ENCODE measurements around the gene TFEB.

GRCh38 chr6:41642960-41643898, 92.2 kb downstream of the TFEB start:
- TF ChIP-seq POLR2A (IDR thresholded peaks at IDR 0.05; ENCODE audit: low read depth) = no peak
- no peak for TF ChIP-seq CTCF (IDR thresholded peaks at IDR 0.05)
- TF ChIP-seq EP300 (IDR thresholded peaks at IDR 0.05) = no peak

All from esophagus muscularis mucosa (tissue), 4 donors.